Esophagus squamous epithelium (tissue), 5 donors: ENCODE data around the gene BRD1. TPM values are rescaled to one million over a fixed set of nuclear protein-coding genes. Genes with fewer than 3 reads are reported as not detected.

Experiments
- DNase-seq: peaks from one replicate; lab custom pipeline; 2025; lab: John Stamatoyannopoulos, UW
- H3K27ac ChIP-seq, 4 donors: fragments of 200-600 bp; sonication (generic); one replicate each; pipeline ENCODE4 v1.5.1; 2016 to 2019; ENCODE audit warnings: mild to moderate bottlenecking in 1 of 4
- H3K27me3 ChIP-seq, 4 donors: fragments of 200-600 bp; sonication (generic); 1 replicate in 3 of 4; 2 replicates in 1 of 4; pipeline versions ENCODE4 v1.5.1 to v1.6.0; 2017 to 2021; ENCODE audit warnings: antibody characterized with exemption in 1 of 4
- H3K36me3 ChIP-seq, 3 donors: fragments of 200-600 bp; sonication (generic); one replicate each; pipeline ENCODE4 v1.5.1; 2016 to 2019
- H3K4me1 ChIP-seq, 3 donors: fragments of 200-600 bp; sonication (generic); one replicate each; pipeline ENCODE4 v1.5.1; 2017 to 2019
- H3K4me3 ChIP-seq, 4 donors: fragments of 200-600 bp; sonication (generic); 1 replicate in 3 of 4; 2 replicates in 1 of 4; pipeline ENCODE4 v1.5.1; 2016 to 2019; ENCODE audit warnings: mild to moderate bottlenecking in 2 of 4, moderate library complexity in 1 of 4
- H3K9me3 ChIP-seq, 3 donors: fragments of 200-600 bp; sonication (generic); one replicate each; pipeline ENCODE4 v1.5.1; 2016 to 2019
- CTCF ChIP-seq, 6 experiments: fragments of 450-650 bp in 4 of 6; fragments of 200-600 bp in 2 of 6; sonication (generic) in 2 of 6; IDR thresholded peaks; one replicate each; pipeline ENCODE4 v1.5.1; 2016 to 2019; ENCODE audit warnings: antibody characterized with exemption in 6 of 6, mild to moderate bottlenecking in 4 of 6, moderate library complexity in 4 of 6
- POLR2A ChIP-seq, 4 donors: fragments of 450-650 bp; IDR thresholded peaks; one replicate each; pipeline ENCODE4 v1.6.1; 2017; ENCODE audit warnings: antibody characterized with exemption in 4 of 4, mild to moderate bottlenecking in 4 of 4, moderate library complexity in 3 of 4
- WGBS, 2 donors: methylation state at CpG; one replicate each; pipeline ENCODE4 v1.1.5; 2018; 5-methylcytosine and 5-hydroxymethylcytosine counted together
- intact Hi-C: fragments of 100-400 bp; cut with DNase I; formaldehyde crosslinking; loops from one replicate; pipeline ENCODE4 v1.15.0; 2022
- total RNA-seq, 4 donors: library from RNA; depleted of rRNA; stranded (reverse); fragments of >200 nt; gene quantifications; one replicate each; pipeline ENCODE4 v1.1.0, GENCODE V29; 2016
- donor health status: DM: yes; HTN: yes; CAD: no.

The BRD1 gene
- total RNA-seq, 4 donors from 2014 or later = 17.8 to 37.4 (median 29.9) TPM

GRCh38 chr22:49760280-49760629 lies 67.4 kb downstream of the BRD1 start:
- Histone ChIP-seq H3K9me3 (no peaks in the 10 kb centered on the region), H3K4me1 (peaks cover 0 to 8% (median 0%) of the 10 kb centered on the region in 3 donors), H3K27ac (no peak overlapping the region), H3K27me3 (peaks cover 0 to 17% (median 0%) of the 10 kb centered on the region in 4 donors), H3K36me3 (no peaks in the 10 kb centered on the region), H3K4me3 (no peak overlapping the region)
- whole genome bisulfite sequencing, 2 donors = 39 to 50% methylated on average over 1 to 4 of the region's 5 CpGs
- intact Hi-C loops = loop anchor here (10.0 kb wide), 1 partner anchor 165 kb away; no protein-coding TSS in a partner anchor
- no peak for DNase-seq
- TF ChIP-seq CTCF (IDR thresholded peaks at IDR 0.05) (no peak), POLR2A (IDR thresholded peaks at IDR 0.05) (no peak)

GRCh38 chr22:49756676-49757075 lies 71.0 kb downstream of the BRD1 start:
- Histone ChIP-seq H3K4me3 (no peak overlapping the region), H3K9me3 (no peaks in the 10 kb centered on the region), H3K4me1 (peaks cover 0 to 8% (median 0%) of the 10 kb centered on the region in 3 donors), H3K27ac (no peak overlapping the region), H3K36me3 (no peaks in the 10 kb centered on the region), H3K27me3 (peaks cover 0 to 45% (median 0%) of the 10 kb centered on the region in 4 donors)
- TF ChIP-seq CTCF (IDR thresholded peaks at IDR 0.05) = no peak
- no peak for TF ChIP-seq POLR2A (IDR thresholded peaks at IDR 0.05)
- intact Hi-C loops = no loop called here
- 88 to 94% methylated on average over 3 to 5 of the region's 7 CpGs for WGBS, 2 donors
- no peak for DNase-seq

- 82 to 86% methylated on average over 2 of the region's 5 CpGs for WGBS, 2 donors
- H3K9me3 ChIP-seq = no peaks in the 10 kb centered on the region
- H3K4me1 ChIP-seq = peaks cover 0 to 8% (median 0%) of the 10 kb centered on the region in 3 donors
- intact Hi-C loops = no loop called here
- no peak overlapping the region for H3K27ac ChIP-seq
- TF ChIP-seq CTCF (IDR thresholded peaks at IDR 0.05) = no peak
- TF ChIP-seq POLR2A (IDR thresholded peaks at IDR 0.05) = no peak
- H3K4me3 ChIP-seq = no peak overlapping the region
- DNase-seq = no peak
- no peaks in the 10 kb centered on the region for H3K36me3 ChIP-seq
- H3K27me3 ChIP-seq = peaks cover 0 to 49% (median 0%) of the 10 kb centered on the region in 4 donors
Observed at GRCh38 chr22:49756201-49756600, 71.5 kb downstream of the BRD1 start.

GRCh38 chr22:49755631-49756001 lies 72.1 kb downstream of the BRD1 start:
- no peak for TF ChIP-seq CTCF (IDR thresholded peaks at IDR 0.05)
- no peak for TF ChIP-seq POLR2A (IDR thresholded peaks at IDR 0.05)
- Histone ChIP-seq H3K36me3 (no peaks in the 10 kb centered on the region), H3K9me3 (no peaks in the 10 kb centered on the region), H3K4me1 (peaks cover 0 to 3% (median 0%) of the 10 kb centered on the region in 3 donors), H3K4me3 (no peak overlapping the region), H3K27ac (no peak overlapping the region), H3K27me3 (peaks cover 0 to 53% (median 0%) of the 10 kb centered on the region in 4 donors)
- 29 to 82% methylated on average over 1 to 10 of the region's 10 CpGs for WGBS, 2 donors
- intact Hi-C loops = no loop called here
- no peak for DNase-seq

- peaks cover 0 to 60% (median 0%) of the 10 kb centered on the region in 4 donors for H3K27me3 ChIP-seq
- no peak overlapping the region for H3K27ac ChIP-seq
- no peaks in the 10 kb centered on the region for H3K9me3 ChIP-seq
- no peaks in the 10 kb centered on the region for H3K4me1 ChIP-seq
- intact Hi-C loops = no loop called here
- H3K4me3 ChIP-seq = no peak overlapping the region
- H3K36me3 ChIP-seq = no peaks in the 10 kb centered on the region
- no peak for DNase-seq
- TF ChIP-seq POLR2A (IDR thresholded peaks at IDR 0.05) = no peak
- TF ChIP-seq CTCF (IDR thresholded peaks at IDR 0.05) = no peak
- WGBS, 2 donors = 61 to 67% methylated on average over 3 to 9 of the region's 25 CpGs
Observed at GRCh38 chr22:49754696-49755630, 72.7 kb downstream of the BRD1 start.
